KMS-11 (cell line): ENCODE measurements around the gene KLF7.

Source experiments
- H2AFZ ChIP-seq: fragments of 200-600 bp; sonication (generic); 2 replicates; pipeline ENCODE4 v1.6.1; 2016; ENCODE audit warnings: antibody characterized with exemption, mixed run types, low read depth
- H3K27ac ChIP-seq: fragments of 200-600 bp; sonication (generic); 2 replicates; pipeline ENCODE4 v1.6.1; 2016; ENCODE audit warnings: mild to moderate bottlenecking, mixed run types
- H3K27me3 ChIP-seq: fragments of 200-600 bp; sonication (generic); 2 replicates; pipeline ENCODE4 v1.6.1; 2017; ENCODE audit warnings: mild to moderate bottlenecking, low read depth, mixed run types, moderate library complexity; ENCODE audit not compliant: insufficient read depth
- H3K36me3 ChIP-seq: fragments of 200-600 bp; sonication (generic); 2 replicates; pipeline ENCODE4 v1.6.1; 2017; ENCODE audit warnings: mild to moderate bottlenecking, mixed run types; ENCODE audit not compliant: insufficient read depth
- H3K4me1 ChIP-seq: fragments of 200-600 bp; sonication (generic); 2 replicates; pipeline ENCODE4 v1.6.1; 2016; ENCODE audit warnings: mild to moderate bottlenecking, low read depth, mixed run types; ENCODE audit not compliant: poor library complexity, severe bottlenecking
- H3K4me2 ChIP-seq: fragments of 200-600 bp; sonication (generic); 2 replicates; pipeline ENCODE4 v1.7.0; 2016; ENCODE audit warnings: mild to moderate bottlenecking, mixed run types
- H3K4me3 ChIP-seq: fragments of 200-600 bp; sonication (generic); IDR thresholded peaks from 2 replicates; pipeline ENCODE4 v1.6.1; 2017; ENCODE audit warnings: low read depth, low read length, mixed read lengths; ENCODE audit not compliant: insufficient read depth
- H3K79me2 ChIP-seq: fragments of 200-600 bp; sonication (generic); 2 replicates; pipeline ENCODE4 v1.6.1; 2016; ENCODE audit warnings: low read depth, mixed run types; ENCODE audit not compliant: insufficient read depth
- H3K9ac ChIP-seq: fragments of 200-600 bp; sonication (generic); 2 replicates; pipeline ENCODE4 v1.6.1; 2016; ENCODE audit warnings: mild to moderate bottlenecking, mixed run types
- H4K20me1 ChIP-seq: fragments of 200-600 bp; sonication (generic); 2 replicates; pipeline ENCODE4 v1.6.1; 2016; ENCODE audit warnings: mild to moderate bottlenecking, mixed run types; ENCODE audit not compliant: insufficient read depth
- CTCF ChIP-seq: fragments of 200-600 bp; sonication (generic); conservative IDR thresholded peaks from 2 replicates; pipeline ENCODE4 v1.6.1; 2017; ENCODE audit warnings: low read depth, mild to moderate bottlenecking, antibody characterized with exemption, low read length, moderate library complexity, mixed read lengths

The KLF7 gene

GRCh38 chr2:207077266-207077665 lies 88.5 kb downstream of the KLF7 start:
- no peak overlapping the region for H3K4me2 ChIP-seq
- no peak overlapping the region for H3K4me3 ChIP-seq
- no peak overlapping the region for H2AFZ ChIP-seq
- no peak for TF ChIP-seq CTCF
- no peaks in the 10 kb centered on the region for H3K36me3 ChIP-seq
- H3K27me3 ChIP-seq: no peaks in the 10 kb centered on the region
- H3K27ac ChIP-seq: no peak overlapping the region
- no peaks in the 10 kb centered on the region for H3K4me1 ChIP-seq
- H3K79me2 ChIP-seq: no peaks in the 10 kb centered on the region
- H3K9ac ChIP-seq: no peak overlapping the region
- no peaks in the 10 kb centered on the region for H4K20me1 ChIP-seq

- H3K27ac ChIP-seq: no peak overlapping the region
- no peak overlapping the region for H2AFZ ChIP-seq
- no peaks in the 10 kb centered on the region for H3K27me3 ChIP-seq
- H3K4me2 ChIP-seq: no peak overlapping the region
- H4K20me1 ChIP-seq: no peaks in the 10 kb centered on the region
- no peaks in the 10 kb centered on the region for H3K36me3 ChIP-seq
- TF ChIP-seq CTCF: no peak
- no peaks in the 10 kb centered on the region for H3K4me1 ChIP-seq
- no peak overlapping the region for H3K9ac ChIP-seq
- H3K4me3 ChIP-seq: no peak overlapping the region
- H3K79me2 ChIP-seq: no peaks in the 10 kb centered on the region
Observed at GRCh38 chr2:207075456-207075855, 90.3 kb downstream of the KLF7 start.

GRCh38 chr2:207073801-207074678 lies 91.7 kb downstream of the KLF7 start:
- Histone ChIP-seq H3K9ac (no peak overlapping the region), H3K79me2 (no peaks in the 10 kb centered on the region), H3K36me3 (no peaks in the 10 kb centered on the region), H3K27me3 (no peaks in the 10 kb centered on the region), H3K4me1 (no peaks in the 10 kb centered on the region), H4K20me1 (no peaks in the 10 kb centered on the region), H3K4me2 (no peak overlapping the region), H3K27ac (no peak overlapping the region), H3K4me3 (no peak overlapping the region), H2AFZ (no peak overlapping the region)
- TF ChIP-seq CTCF: no peak

GRCh38 chr2:207073412-207073800 lies 92.3 kb downstream of the KLF7 start:
- H3K27me3 ChIP-seq: no peaks in the 10 kb centered on the region
- H4K20me1 ChIP-seq: no peaks in the 10 kb centered on the region
- no peak overlapping the region for H3K4me3 ChIP-seq
- H3K4me2 ChIP-seq: no peak overlapping the region
- no peaks in the 10 kb centered on the region for H3K4me1 ChIP-seq
- no peaks in the 10 kb centered on the region for H3K36me3 ChIP-seq
- no peak for TF ChIP-seq CTCF
- no peak overlapping the region for H3K27ac ChIP-seq
- H2AFZ ChIP-seq: no peak overlapping the region
- H3K9ac ChIP-seq: no peak overlapping the region
- H3K79me2 ChIP-seq: no peaks in the 10 kb centered on the region
